Astrocyte of the spinal cord (primary cell): Measurements from ENCODE around the gene NHLH1.

ENCODE experiments used
- DNase-seq: peaks from one replicate; pipeline ENCODE4 v3.0.0; 2011; ENCODE audit warnings: low read depth, low spot score
- H3K4me3 ChIP-seq: 2 replicates; pipeline ENCODE4 v1.5.1; 2011; ENCODE audit warnings: low read depth, mild to moderate bottlenecking, low read length, moderate library complexity
- in situ Hi-C: cut with HindIII; loops from 2 replicates; pipeline ENCODE4 v1.10.0; 2017; ENCODE audit warnings: low sequenced_read_pairs
- TF ChIP-seq, protein P1 (sequence below): IDR thresholded peaks from 2 replicates; pipeline ENCODE4 v1.5.1; 2012; ENCODE audit warnings: low read depth, mild to moderate bottlenecking, low read length, inconsistent platforms

Gene NHLH1

GRCh38 chr1:160402001-160402795, 35.3 kb downstream of the NHLH1 start:
- TF ChIP-seq, protein P1, sequence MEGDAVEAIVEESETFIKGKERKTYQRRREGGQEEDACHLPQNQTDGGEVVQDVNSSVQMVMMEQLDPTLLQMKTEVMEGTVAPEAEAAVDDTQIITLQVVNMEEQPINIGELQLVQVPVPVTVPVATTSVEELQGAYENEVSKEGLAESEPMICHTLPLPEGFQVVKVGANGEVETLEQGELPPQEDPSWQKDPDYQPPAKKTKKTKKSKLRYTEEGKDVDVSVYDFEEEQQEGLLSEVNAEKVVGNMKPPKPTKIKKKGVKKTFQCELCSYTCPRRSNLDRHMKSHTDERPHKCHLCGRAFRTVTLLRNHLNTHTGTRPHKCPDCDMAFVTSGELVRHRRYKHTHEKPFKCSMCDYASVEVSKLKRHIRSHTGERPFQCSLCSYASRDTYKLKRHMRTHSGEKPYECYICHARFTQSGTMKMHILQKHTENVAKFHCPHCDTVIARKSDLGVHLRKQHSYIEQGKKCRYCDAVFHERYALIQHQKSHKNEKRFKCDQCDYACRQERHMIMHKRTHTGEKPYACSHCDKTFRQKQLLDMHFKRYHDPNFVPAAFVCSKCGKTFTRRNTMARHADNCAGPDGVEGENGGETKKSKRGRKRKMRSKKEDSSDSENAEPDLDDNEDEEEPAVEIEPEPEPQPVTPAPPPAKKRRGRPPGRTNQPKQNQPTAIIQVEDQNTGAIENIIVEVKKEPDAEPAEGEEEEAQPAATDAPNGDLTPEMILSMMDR: no peak
- no peak overlapping the region for H3K4me3 ChIP-seq
- no peak for DNase-seq
- in situ Hi-C loops: no loop called here

GRCh38 chr1:160403244-160403643, 36.4 kb downstream of the NHLH1 start:
- no peak overlapping the region for H3K4me3 ChIP-seq
- no peak for DNase-seq
- in situ Hi-C loops: no loop called here
- TF ChIP-seq, protein P1: no peak

DNA sequence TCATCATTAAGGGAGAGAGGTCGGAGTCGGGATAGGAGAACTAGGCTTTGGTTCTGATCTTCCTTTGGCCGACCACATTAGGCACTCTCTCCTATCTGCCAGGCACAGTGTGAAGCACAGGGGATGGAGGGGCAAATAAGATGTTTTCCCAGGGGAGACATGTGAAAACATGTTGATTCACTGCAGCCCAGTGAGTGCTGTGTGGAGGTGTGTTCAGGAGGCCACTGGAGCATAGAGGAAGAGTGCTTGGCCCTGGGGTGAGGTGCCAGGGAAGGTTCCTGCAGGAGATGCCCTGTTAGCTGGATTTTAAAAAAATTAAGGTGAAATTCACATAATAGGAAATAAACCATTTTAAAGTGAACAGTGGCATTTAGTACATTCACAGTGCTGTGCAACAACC, 37.2 kb downstream of the NHLH1 start:
- no peak for DNase-seq
- in situ Hi-C loops: no loop called here
- TF ChIP-seq, protein P1: no peak
- no peak overlapping the region for H3K4me3 ChIP-seq

DNA sequence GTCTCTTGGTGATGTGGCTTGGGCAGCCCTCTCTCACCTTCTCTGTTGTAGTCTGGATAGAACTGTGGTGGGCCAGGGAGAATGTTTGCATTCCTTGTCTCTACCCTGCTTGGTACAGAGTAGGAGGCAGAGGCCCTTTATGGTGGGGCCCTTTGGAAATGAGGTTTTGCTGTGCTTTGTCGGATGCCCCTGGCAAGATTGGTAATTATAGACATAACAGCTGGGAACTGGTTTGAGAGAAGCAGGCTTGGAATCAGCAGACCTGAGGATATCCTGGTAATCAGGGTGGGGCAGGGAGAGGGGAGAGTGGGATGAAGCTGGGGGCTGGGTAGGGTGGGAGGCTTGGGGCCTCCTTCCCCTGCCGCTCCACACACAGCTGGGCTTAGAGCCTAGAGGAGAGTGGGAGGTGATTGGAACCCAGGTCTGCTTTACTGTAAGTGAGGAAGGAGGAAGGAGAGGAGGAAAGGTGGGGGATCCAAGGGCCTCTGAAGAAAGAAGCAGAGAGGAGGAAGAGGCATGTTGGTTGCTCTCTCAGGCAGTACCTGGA, 38.5 kb downstream of the NHLH1 start:
- no peak overlapping the region for H3K4me3 ChIP-seq
- TF ChIP-seq, protein P1: no peak
- no peak for DNase-seq
- in situ Hi-C loops: no loop called here

- TF ChIP-seq, protein P1: no peak
- H3K4me3 ChIP-seq: no peak overlapping the region
- in situ Hi-C loops: no loop called here
- DNase-seq: no peak
Observed at GRCh38 chr1:160406131-160406968, 39.5 kb downstream of the NHLH1 start.

DNA sequence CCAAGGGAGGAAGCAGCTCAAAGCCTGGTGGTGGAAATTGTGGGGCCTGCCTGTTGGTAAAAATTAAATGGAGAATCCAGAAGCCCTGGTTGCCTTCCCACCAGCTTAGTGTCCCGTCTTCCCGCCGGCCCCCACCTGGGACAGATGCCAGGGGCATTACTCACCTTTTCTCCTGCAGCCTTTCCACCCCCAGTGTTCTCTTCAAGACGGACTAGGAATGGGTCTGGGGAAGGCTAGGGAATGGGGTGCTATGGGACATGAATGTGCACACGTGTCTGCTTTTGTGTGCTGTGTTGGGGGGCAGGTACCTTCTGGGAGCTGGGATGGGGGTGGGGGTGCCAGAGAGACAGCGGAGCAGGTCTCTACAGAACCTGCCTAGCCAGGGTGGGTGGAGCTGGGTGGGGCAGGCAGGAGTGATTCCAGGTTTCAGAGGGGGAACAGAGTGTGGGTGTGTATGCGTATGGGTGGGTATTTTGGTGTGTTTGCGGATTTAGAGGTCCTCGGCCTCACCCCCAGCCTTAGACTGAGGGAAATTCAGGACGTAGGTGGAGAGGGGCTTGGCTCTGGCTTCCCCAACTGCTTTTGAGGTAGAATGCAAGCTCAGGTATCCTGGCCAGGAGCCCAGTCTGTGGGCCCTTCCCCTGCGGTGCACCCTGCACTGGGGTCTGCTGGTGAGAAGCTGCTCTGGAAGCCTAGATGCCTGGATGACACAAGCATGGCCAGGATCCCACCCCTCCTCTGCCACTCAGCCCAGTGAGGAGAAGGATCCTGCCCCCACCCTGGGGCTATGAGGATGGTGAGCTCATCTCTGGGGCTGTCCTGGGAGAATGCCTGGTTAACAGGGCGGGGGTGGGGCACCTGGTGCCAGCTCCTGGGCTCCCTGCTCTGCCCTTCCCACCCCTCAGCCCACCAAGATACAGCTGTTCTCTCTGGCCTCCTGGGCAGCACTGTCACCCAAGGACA, 41.2 kb downstream of the NHLH1 start:
- TF ChIP-seq, protein P1: no peak
- in situ Hi-C loops: no loop called here
- peak; percentile 27 for DNase-seq
- H3K4me3 ChIP-seq: no peak overlapping the region
